Common myeloid progenitor, CD34-positive (primary cell): ENCODE data around the gene HSP90AB1.

Source experiments
- CTCF ChIA-PET: fragments of 350-600 bp; sonication (Branson Sonifier 250); formaldehyde crosslinking; loops from one replicate; lab custom pipeline; 2021; ENCODE audit warnings: antibody characterized with exemption; lab: Charles Lee
- POLR2A ChIA-PET: fragments of 350-600 bp; sonication (Branson Sonifier 250); formaldehyde crosslinking; loops from one replicate; lab custom pipeline; 2021; ENCODE audit warnings: antibody characterized with exemption; lab: Charles Lee
- DNase-seq, 3 donors: peaks; one replicate each; pipeline versions ENCODE4 v3.0.0 to v3.0.0-alpha.2; 2013
- H3K27ac ChIP-seq, 2 experiments: 1 replicate in 1 of 2; 2 replicates in 1 of 2; pipeline ENCODE4 v1.7.0; 2013; ENCODE audit warnings: inconsistent platforms in 2 of 2, low read length in 2 of 2, mild to moderate bottlenecking in 2 of 2, low read depth in 1 of 2, moderate library complexity in 1 of 2; ENCODE audit not compliant: severe bottlenecking in 2 of 2, insufficient read depth in 1 of 2, poor library complexity in 1 of 2
- H3K27me3 ChIP-seq, 5 experiments: replicated peaks in 2 of 5; 1 replicate in 3 of 5; 2 replicates in 2 of 5; pipeline versions ENCODE4 v1.6.1 to v1.7.0; 2013; ENCODE audit warnings: low read length in 4 of 5, mild to moderate bottlenecking in 2 of 5, moderate library complexity in 2 of 5, inconsistent platforms in 1 of 5; ENCODE audit not compliant: insufficient read depth in 5 of 5, control insufficient read depth in 4 of 5
- H3K36me3 ChIP-seq, 4 experiments: 1 replicate in 2 of 4; 2 replicates in 2 of 4; pipeline versions ENCODE4 v1.6.1 to v1.7.0; 2013; ENCODE audit warnings: low read length in 3 of 4, control low read depth in 1 of 4, mild to moderate bottlenecking in 1 of 4; ENCODE audit not compliant: control insufficient read depth in 4 of 4, insufficient read depth in 4 of 4
- H3K4me1 ChIP-seq, 4 experiments: 1 replicate in 3 of 4; 2 replicates in 1 of 4; pipeline versions ENCODE4 v1.6.1 to v1.7.1; 2013; ENCODE audit warnings: low read length in 3 of 4, mild to moderate bottlenecking in 3 of 4, control low read depth in 1 of 4, inconsistent platforms in 1 of 4, moderate library complexity in 1 of 4; ENCODE audit not compliant: control insufficient read depth in 4 of 4, insufficient read depth in 4 of 4; ENCODE audit errors: control extremely low read depth in 1 of 4
- H3K4me3 ChIP-seq, 7 experiments: 1 replicate in 4 of 7; 2 replicates in 3 of 7; pipeline versions ENCODE4 v1.5.1 to v1.7.0; 2013; ENCODE audit warnings: mild to moderate bottlenecking in 7 of 7, low read length in 6 of 7, moderate library complexity in 6 of 7, inconsistent platforms in 2 of 7, low read depth in 2 of 7, control low read depth in 1 of 7; ENCODE audit not compliant: insufficient read depth in 4 of 7, control insufficient read depth in 1 of 7; ENCODE audit errors: extremely low read depth in 1 of 7
- H3K9me3 ChIP-seq, 5 experiments: 1 replicate in 4 of 5; 2 replicates in 1 of 5; pipeline versions ENCODE4 v1.6.1 to v1.7.1; 2013; ENCODE audit warnings: low read length in 4 of 5, mild to moderate bottlenecking in 2 of 5, inconsistent platforms in 1 of 5, low read depth in 1 of 5, moderate library complexity in 1 of 5; ENCODE audit not compliant: control insufficient read depth in 4 of 5, insufficient read depth in 2 of 5; ENCODE audit errors: control extremely low read depth in 1 of 5
- WGBS: methylation state at CpG from one replicate; pipeline ENCODE4 v1.1.5; 2013; ENCODE audit not compliant: insufficient coverage; 5-methylcytosine and 5-hydroxymethylcytosine counted together

HSP90AB1 gene

GRCh38 chr6:44257753-44258324 lies 10.9 kb downstream of the HSP90AB1 start:
- POLR2A ChIA-PET: interaction anchor here (0.9 to 4.5 kb wide), 2 partner anchors 11 kb away, joined by 4 to 42 read pairs; partner anchors contain the start of gene HSP90AB1

GRCh38 chr6:44258325-44258863 lies 11.5 kb downstream of the HSP90AB1 start:
- Histone ChIP-seq H3K4me1 (peaks cover 4 to 54% (median 41%) of the 10 kb centered on the region in 4 experiments), H3K27ac (peak overlapping the region in 1 of 2 experiments; percentile 44), H3K4me3 (no peak overlapping the region), H3K36me3 (peaks cover 13 to 74% (median 48%) of the 10 kb centered on the region in 4 experiments), H3K9me3 (no peaks in the 10 kb centered on the region), H3K27me3 (no peaks in the 10 kb centered on the region)
- no peak for DNase-seq
- CTCF ChIA-PET: interaction anchor here (2.9 kb wide), 1 partner anchor 10 kb away, joined by 15 read pairs; the partner anchor contains the start of gene HSP90AB1
- 94% methylated on average over 7 of the region's 9 CpGs for WGBS
- POLR2A ChIA-PET: interaction anchor here (0.9 kb wide), 1 partner anchor 11 kb away, joined by 4 read pairs; the partner anchor contains the start of gene HSP90AB1

More at GRCh38 chr6:44257753-44258324, 10.9 kb downstream of the HSP90AB1 start:
- Histone ChIP-seq H3K9me3 (no peaks in the 10 kb centered on the region), H3K4me3 (peak overlapping the region; percentile 6 to 89 (median 65)), H3K4me1 (peaks cover 4 to 48% (median 36%) of the 10 kb centered on the region in 4 experiments), H3K27ac (peak overlapping the region; percentile 44 to 46), H3K27me3 (no peaks in the 10 kb centered on the region), H3K36me3 (peaks cover 15 to 76% (median 54%) of the 10 kb centered on the region in 4 experiments)
- WGBS: 52% methylated on average over 15 of the region's 15 CpGs
- CTCF ChIA-PET: interaction anchor here (1.2 to 5.0 kb wide), 5 partner anchors 10 to 82 kb away, joined by 3 to 17 read pairs (median 5); partner anchors contain the start of gene HSP90AB1
- DNase-seq: no peak

- ChIA-PET CTCF (interaction anchor here (2.9 kb wide), 1 partner anchor 11 kb away, joined by 15 read pairs; the partner anchor contains the start of gene HSP90AB1), POLR2A (interaction anchor here (0.9 kb wide), 1 partner anchor 12 kb away, joined by 4 read pairs; the partner anchor contains the start of gene HSP90AB1)
- Histone ChIP-seq H3K36me3 (peaks cover 10 to 70% (median 46%) of the 10 kb centered on the region in 4 experiments), H3K27me3 (no peaks in the 10 kb centered on the region), H3K9me3 (no peaks in the 10 kb centered on the region), H3K4me1 (peaks cover 9 to 59% (median 46%) of the 10 kb centered on the region in 4 experiments), H3K4me3 (no peak overlapping the region), H3K27ac (no peak overlapping the region)
- 96% methylated on average over 3 of the region's 3 CpGs for WGBS
- no peak for DNase-seq
Observed at GRCh38 chr6:44258921-44259320, 12.0 kb downstream of the HSP90AB1 start.

- H3K27ac ChIP-seq: peak overlapping the region in 1 of 2 experiments; percentile 3
- peaks cover 8 to 59% (median 36%) of the 10 kb centered on the region in 4 experiments for H3K36me3 ChIP-seq
- ChIA-PET CTCF (interaction anchor here (1.1 kb wide), 1 partner anchor 18 kb away, joined by 3 read pairs; no protein-coding TSS in a partner anchor), POLR2A (no interaction called here)
- H3K4me3 ChIP-seq: no peak overlapping the region
- no peak for DNase-seq
- peaks cover 10 to 60% (median 53%) of the 10 kb centered on the region in 4 experiments for H3K4me1 ChIP-seq
- no peaks in the 10 kb centered on the region for H3K9me3 ChIP-seq
- 96% methylated on average over 8 of the region's 8 CpGs for WGBS
- no peaks in the 10 kb centered on the region for H3K27me3 ChIP-seq
Observed at GRCh38 chr6:44260011-44260410, 13.1 kb downstream of the HSP90AB1 start.

GRCh38 chr6:44260451-44261297 lies 13.8 kb downstream of the HSP90AB1 start:
- Histone ChIP-seq H3K4me3 (no peak overlapping the region), H3K9me3 (no peaks in the 10 kb centered on the region), H3K27ac (peak overlapping the region in 1 of 2 experiments; percentile 3), H3K4me1 (peaks cover 9 to 55% (median 47%) of the 10 kb centered on the region in 4 experiments), H3K36me3 (peaks cover 8 to 55% (median 34%) of the 10 kb centered on the region in 4 experiments), H3K27me3 (no peaks in the 10 kb centered on the region)
- POLR2A ChIA-PET: no interaction called here
- no peak for DNase-seq
- CTCF ChIA-PET: interaction anchor here (1.1 to 2.2 kb wide), 2 partner anchors 9 to 19 kb away, joined by 3 to 10 read pairs; no protein-coding TSS in a partner anchor
- 96% methylated on average over 5 of the region's 6 CpGs for WGBS

GRCh38 chr6:44261581-44261980 lies 14.7 kb downstream of the HSP90AB1 start:
- POLR2A ChIA-PET: no interaction called here
- H3K4me1 ChIP-seq: peaks cover 8 to 55% (median 42%) of the 10 kb centered on the region in 4 experiments

More at GRCh38 chr6:44261581-44261980, 14.7 kb downstream of the HSP90AB1 start:
- DNase-seq: no peak
- Histone ChIP-seq H3K27me3 (no peaks in the 10 kb centered on the region), H3K9me3 (no peaks in the 10 kb centered on the region), H3K36me3 (peaks cover 8 to 55% (median 34%) of the 10 kb centered on the region in 4 experiments), H3K4me3 (no peak overlapping the region), H3K27ac (no peak overlapping the region)
- CTCF ChIA-PET: interaction anchor here (0.6 to 2.2 kb wide), 9 partner anchors 8 to 92 kb away, joined by 3 to 10 read pairs (median 4); no protein-coding TSS in a partner anchor
- 98% methylated on average over 8 of the region's 8 CpGs for WGBS
